Measurements from ENCODE around the gene ARMH3.
"Not testable (repeated sequence)": the region's sequence is repeated elsewhere in the genome, so short reads cannot be mapped to it uniquely, and the experiment has no call there.

The ARMH3 gene

GRCh38 chr10:102065561-102066398 lies 9.8 kb upstream of the ARMH3 start:
- peak overlapping the region; percentile 86 for H3K9ac ChIP-seq (ENCODE audit: insufficient read length, low read depth)
- no peak for DNase-seq (ENCODE audit: low read depth, low spot score)
- peaks cover 18% of the 10 kb centered on the region for H3K36me3 ChIP-seq (ENCODE audit: insufficient read depth, insufficient read length, low read length)
- peaks cover 2% of the 10 kb centered on the region for H3K27me3 ChIP-seq (ENCODE audit: insufficient read depth, insufficient read length)
- H3K4me3 ChIP-seq (ENCODE audit: insufficient read length, low read depth) = peak overlapping the region; percentile 81
- H3K4me1 ChIP-seq (ENCODE audit: insufficient read depth, insufficient read length) = peaks cover 6% of the 10 kb centered on the region
- no peaks in the 10 kb centered on the region for H3K9me3 ChIP-seq (ENCODE audit: insufficient read depth, low read length)
- TF ChIP-seq ZNF274 (IDR thresholded peaks at IDR 0.05; ENCODE audit: low read depth, low read length) (no peak), YY1 (IDR thresholded peaks at IDR 0.05; ENCODE audit: insufficient read depth, insufficient read length) (no peak)

- H3K4me3 ChIP-seq (ENCODE audit: insufficient read length, low read depth) = peak within 1 kb of the TSS; percentile 81
- H3K4me1 ChIP-seq (ENCODE audit: insufficient read depth, insufficient read length) = peaks cover 6% of the 10 kb centered on the region
- no peak for TF ChIP-seq SUZ12 (IDR thresholded peaks at IDR 0.05; ENCODE audit: extremely low read depth, insufficient read depth, insufficient read length)
- TF ChIP-seq YY1 (IDR thresholded peaks at IDR 0.05; ENCODE audit: insufficient read depth, insufficient read length) = no peak
- no peak for TF ChIP-seq ZNF274 (IDR thresholded peaks at IDR 0.05; ENCODE audit: low read depth, low read length)
- peak within 1 kb of the TSS; percentile 86 for H3K9ac ChIP-seq (ENCODE audit: insufficient read length, low read depth)
- H3K9me3 ChIP-seq (ENCODE audit: insufficient read depth, low read length) = no peaks in the 10 kb centered on the region
- peak; percentile 28 for DNase-seq (ENCODE audit: low read depth, low spot score)
- H3K27me3 ChIP-seq (ENCODE audit: insufficient read depth, insufficient read length) = peaks cover 2% of the 10 kb centered on the region
- H3K36me3 ChIP-seq (ENCODE audit: insufficient read depth, insufficient read length, low read length) = peaks cover 18% of the 10 kb centered on the region
These were observed 9.0 kb upstream of the ARMH3 start, which contains the start of gene HPS6 for GRCh38 chr10:102064868-102065560. TSS of gene HPS6 (plus strand) at chr10:102065349. CDS start at chr10:102065475, 126 bp downstream.

- Histone ChIP-seq H3K9me3 (ENCODE audit: insufficient read depth, low read length) (no peaks in the 10 kb centered on the region), H3K4me1 (ENCODE audit: insufficient read depth, insufficient read length) (peaks cover 6% of the 10 kb centered on the region), H3K4me3 (ENCODE audit: insufficient read length, low read depth) (peak overlapping the region; percentile 81), H3K27me3 (ENCODE audit: insufficient read depth, insufficient read length) (peaks cover 2% of the 10 kb centered on the region), H3K36me3 (ENCODE audit: insufficient read depth, insufficient read length, low read length) (peaks cover 18% of the 10 kb centered on the region), H3K9ac (ENCODE audit: insufficient read length, low read depth) (peak overlapping the region; percentile 44)
- no peak for DNase-seq (ENCODE audit: low read depth, low spot score)
- TF ChIP-seq ZNF274 (IDR thresholded peaks at IDR 0.05; ENCODE audit: low read depth, low read length) (no peak), SUZ12 (IDR thresholded peaks at IDR 0.05; ENCODE audit: extremely low read depth, insufficient read depth, insufficient read length) (no peak), YY1 (IDR thresholded peaks at IDR 0.05; ENCODE audit: insufficient read depth, insufficient read length) (no peak)
These were observed 8.5 kb upstream of the ARMH3 start for GRCh38 chr10:102064503-102064867.

- Histone ChIP-seq H3K36me3 (ENCODE audit: insufficient read depth, insufficient read length, low read length) (no peaks in the 10 kb centered on the region), H3K27me3 (ENCODE audit: insufficient read depth, insufficient read length) (peaks cover 2% of the 10 kb centered on the region), H3K9me3 (ENCODE audit: insufficient read depth, low read length) (no peaks in the 10 kb centered on the region), H3K4me1 (ENCODE audit: insufficient read depth, insufficient read length) (peaks cover 4% of the 10 kb centered on the region), H3K4me3 (ENCODE audit: insufficient read length, low read depth) (no peak overlapping the region), H3K9ac (ENCODE audit: insufficient read length, low read depth) (no peak overlapping the region)
- TF ChIP-seq SUZ12 (IDR thresholded peaks at IDR 0.05; ENCODE audit: extremely low read depth, insufficient read depth, insufficient read length) = no peak
- TF ChIP-seq ZNF274 (IDR thresholded peaks at IDR 0.05; ENCODE audit: low read depth, low read length) = no peak
- no peak for TF ChIP-seq YY1 (IDR thresholded peaks at IDR 0.05; ENCODE audit: insufficient read depth, insufficient read length)
- no peak for DNase-seq (ENCODE audit: low read depth, low spot score)
These were observed 4.0 kb upstream of the ARMH3 start for GRCh38 chr10:102059987-102060386.

GRCh38 chr10:102054881-102055646 lies 909 bp downstream of the ARMH3 start:
- not testable (repeated sequence) for H3K4me1 ChIP-seq (ENCODE audit: insufficient read depth, insufficient read length); H3K36me3 ChIP-seq (ENCODE audit: insufficient read depth, insufficient read length, low read length); H3K27me3 ChIP-seq (ENCODE audit: insufficient read depth, insufficient read length); H3K9me3 ChIP-seq (ENCODE audit: insufficient read depth, low read length); DNase-seq (ENCODE audit: low read depth, low spot score)
- H3K9ac ChIP-seq (ENCODE audit: insufficient read length, low read depth) = peak overlapping the region; percentile 88
- H3K4me3 ChIP-seq (ENCODE audit: insufficient read length, low read depth) = peak overlapping the region; percentile 81

- Histone ChIP-seq H3K9ac (ENCODE audit: insufficient read length, low read depth) (no peak overlapping the region), H3K9me3 (ENCODE audit: insufficient read depth, low read length) (no peaks in the 10 kb centered on the region), H3K27me3 (ENCODE audit: insufficient read depth, insufficient read length) (no peaks in the 10 kb centered on the region), H3K4me3 (ENCODE audit: insufficient read length, low read depth) (no peak overlapping the region), H3K36me3 (ENCODE audit: insufficient read depth, insufficient read length, low read length) (no peaks in the 10 kb centered on the region), H3K4me1 (ENCODE audit: insufficient read depth, insufficient read length) (no peaks in the 10 kb centered on the region)
- TF ChIP-seq SUZ12 (IDR thresholded peaks at IDR 0.05; ENCODE audit: extremely low read depth, insufficient read depth, insufficient read length) (no peak), ZNF274 (IDR thresholded peaks at IDR 0.05; ENCODE audit: low read depth, low read length) (no peak), YY1 (IDR thresholded peaks at IDR 0.05; ENCODE audit: insufficient read depth, insufficient read length) (no peak)
- DNase-seq (ENCODE audit: low read depth, low spot score) = no peak
These were observed 9.9 kb downstream of the ARMH3 start for GRCh38 chr10:102046095-102046494.

GRCh38 chr10:102045292-102045691 lies 10.7 kb downstream of the ARMH3 start:
- Histone ChIP-seq H3K9me3 (ENCODE audit: insufficient read depth, low read length) (no peaks in the 10 kb centered on the region), H3K9ac (ENCODE audit: insufficient read length, low read depth) (no peak overlapping the region), H3K4me3 (ENCODE audit: insufficient read length, low read depth) (no peak overlapping the region), H3K27me3 (ENCODE audit: insufficient read depth, insufficient read length) (no peaks in the 10 kb centered on the region), H3K36me3 (ENCODE audit: insufficient read depth, insufficient read length, low read length) (no peaks in the 10 kb centered on the region), H3K4me1 (ENCODE audit: insufficient read depth, insufficient read length) (no peaks in the 10 kb centered on the region)
- no peak for TF ChIP-seq YY1 (IDR thresholded peaks at IDR 0.05; ENCODE audit: insufficient read depth, insufficient read length)
- no peak for TF ChIP-seq ZNF274 (IDR thresholded peaks at IDR 0.05; ENCODE audit: low read depth, low read length)
- TF ChIP-seq SUZ12 (IDR thresholded peaks at IDR 0.05; ENCODE audit: extremely low read depth, insufficient read depth, insufficient read length) = no peak
- no peak for DNase-seq (ENCODE audit: low read depth, low spot score)
